GM23248 (cell line): ENCODE data around the gene TBCK.

Experiments used
- EZH2 ChIP-seq: fragments of 200-600 bp; sonication (generic); IDR thresholded peaks from 2 replicates; pipeline ENCODE4 v1.6.1; 2018; ENCODE audit warnings: antibody characterized with exemption, mild to moderate bottlenecking; ENCODE audit not compliant: insufficient read depth, poor library complexity, severe bottlenecking
- EZH2phosphoT487 ChIP-seq: fragments of 200-600 bp; sonication (generic); IDR thresholded peaks from 2 replicates; pipeline ENCODE4 v1.6.1; 2018; ENCODE audit warnings: antibody characterized with exemption, moderate library complexity, mild to moderate bottlenecking, low read depth; ENCODE audit not compliant: insufficient read depth

DNA sequence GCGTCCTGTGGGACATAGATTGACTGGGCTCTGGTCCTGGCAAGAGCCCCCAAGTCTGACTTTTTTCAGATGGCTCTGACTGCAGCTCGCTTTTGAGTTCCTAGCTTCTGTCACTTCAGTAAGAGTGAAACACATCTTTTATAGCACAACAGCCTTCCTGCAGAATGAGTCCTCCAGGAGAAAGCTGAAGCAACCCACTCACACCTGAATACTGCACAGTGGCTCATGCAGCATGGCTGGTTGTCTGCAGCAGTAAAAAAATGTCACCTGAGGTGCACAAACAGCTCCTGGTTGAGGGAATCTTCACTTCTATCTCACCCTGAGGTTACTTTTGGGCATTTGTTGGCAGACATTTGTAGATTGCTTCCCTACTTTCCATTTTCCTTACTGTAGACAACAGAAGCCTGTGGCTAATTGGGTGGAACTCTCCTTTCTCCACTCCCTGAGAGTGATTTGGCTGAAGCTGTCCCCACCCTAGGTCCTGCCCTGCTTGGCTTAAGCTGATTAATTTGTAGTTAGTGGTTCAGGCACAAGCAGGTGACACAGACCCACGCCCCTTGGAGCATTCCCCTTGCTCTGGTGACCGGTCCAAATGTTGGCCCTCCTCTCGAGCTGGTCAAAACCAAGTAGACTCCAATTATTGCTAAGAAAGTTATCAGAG, 321.0 kb downstream of the TBCK start:
- TF ChIP-seq EZH2, result no peak
- TF ChIP-seq EZH2phosphoT487, result no peak
